Measurements from ENCODE around the gene TMED5.
A peak's percentile ranks its signal among the peaks of the same experiment; 100 is the strongest.

TMED5 gene

DNA sequence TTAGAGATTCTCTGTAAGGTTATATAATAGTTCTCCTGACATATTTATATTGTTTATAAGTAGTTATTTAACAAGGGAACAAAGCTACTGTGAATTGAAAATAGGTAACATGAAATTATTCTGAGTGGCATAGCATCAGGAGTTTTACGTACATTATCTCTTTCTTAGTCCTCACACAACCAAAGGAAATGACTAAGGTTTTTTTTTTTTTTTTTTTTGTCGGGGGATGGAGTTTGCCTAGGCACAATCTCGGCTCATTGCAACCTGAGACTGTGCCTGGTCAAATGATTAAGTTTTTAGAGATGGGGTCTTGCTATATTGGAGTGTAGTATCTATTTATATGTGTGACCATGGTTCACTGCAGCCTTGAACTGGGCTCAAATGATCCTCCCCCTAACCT lies 24.9 kb downstream of the TMED5 start:
- peak in 1 of 2 donors; percentile 35 for DNase-seq (ENCODE audit: low read depth in 2 of 2)
- TF ChIP-seq, protein P1, sequence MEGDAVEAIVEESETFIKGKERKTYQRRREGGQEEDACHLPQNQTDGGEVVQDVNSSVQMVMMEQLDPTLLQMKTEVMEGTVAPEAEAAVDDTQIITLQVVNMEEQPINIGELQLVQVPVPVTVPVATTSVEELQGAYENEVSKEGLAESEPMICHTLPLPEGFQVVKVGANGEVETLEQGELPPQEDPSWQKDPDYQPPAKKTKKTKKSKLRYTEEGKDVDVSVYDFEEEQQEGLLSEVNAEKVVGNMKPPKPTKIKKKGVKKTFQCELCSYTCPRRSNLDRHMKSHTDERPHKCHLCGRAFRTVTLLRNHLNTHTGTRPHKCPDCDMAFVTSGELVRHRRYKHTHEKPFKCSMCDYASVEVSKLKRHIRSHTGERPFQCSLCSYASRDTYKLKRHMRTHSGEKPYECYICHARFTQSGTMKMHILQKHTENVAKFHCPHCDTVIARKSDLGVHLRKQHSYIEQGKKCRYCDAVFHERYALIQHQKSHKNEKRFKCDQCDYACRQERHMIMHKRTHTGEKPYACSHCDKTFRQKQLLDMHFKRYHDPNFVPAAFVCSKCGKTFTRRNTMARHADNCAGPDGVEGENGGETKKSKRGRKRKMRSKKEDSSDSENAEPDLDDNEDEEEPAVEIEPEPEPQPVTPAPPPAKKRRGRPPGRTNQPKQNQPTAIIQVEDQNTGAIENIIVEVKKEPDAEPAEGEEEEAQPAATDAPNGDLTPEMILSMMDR (IDR thresholded peaks at IDR 0.05; ENCODE audit: low read depth, low read length) = no peak
- no peak overlapping the region for H3K4me3 ChIP-seq (replicated peaks in 1 of 2; ENCODE audit: low read depth in 2 of 2, low read length in 2 of 2)

GRCh38 chr1:93154898-93155297 lies 25.3 kb downstream of the TMED5 start:
- no peak overlapping the region for H3K4me3 ChIP-seq (replicated peaks in 1 of 2; ENCODE audit: low read depth in 2 of 2, low read length in 2 of 2)
- DNase-seq (ENCODE audit: low read depth in 2 of 2) = no peak
- TF ChIP-seq, protein P1 (IDR thresholded peaks at IDR 0.05; ENCODE audit: low read depth, low read length) = no peak

DNA sequence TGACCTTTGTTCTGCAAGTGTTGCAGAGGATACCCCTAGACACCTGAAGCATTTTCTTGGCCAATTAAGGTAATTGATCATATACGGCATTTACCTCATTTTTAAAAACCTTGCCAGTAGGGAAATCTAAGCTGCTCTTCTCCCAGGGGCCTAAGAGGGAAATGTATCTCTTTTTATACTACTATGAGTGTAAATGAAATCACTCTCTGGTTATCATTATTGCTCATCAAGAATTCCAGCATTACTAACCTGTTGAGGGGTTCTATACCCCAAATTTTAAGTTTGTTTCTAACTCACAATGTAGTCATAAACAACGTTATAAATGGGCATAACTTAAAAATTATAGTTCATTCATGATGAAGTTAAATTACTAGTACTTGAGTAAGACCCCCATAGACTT lies 27.4 kb downstream of the TMED5 start:
- no peak for DNase-seq (ENCODE audit: low read depth in 2 of 2)
- TF ChIP-seq, protein P1 (IDR thresholded peaks at IDR 0.05; ENCODE audit: low read depth, low read length) = no peak

GRCh38 chr1:93151474-93151873 lies 28.7 kb downstream of the TMED5 start:
- TF ChIP-seq, protein P1 (IDR thresholded peaks at IDR 0.05; ENCODE audit: low read depth, low read length) = no peak
- no peak overlapping the region for H3K4me3 ChIP-seq (replicated peaks in 1 of 2; ENCODE audit: low read depth in 2 of 2, low read length in 2 of 2)
- no peak for DNase-seq (ENCODE audit: low read depth in 2 of 2)

More for the DNA sequence above, 27.4 kb downstream of the TMED5 start:
- no peak overlapping the region for H3K4me3 ChIP-seq (replicated peaks in 1 of 2; ENCODE audit: low read depth in 2 of 2, low read length in 2 of 2)

DNA sequence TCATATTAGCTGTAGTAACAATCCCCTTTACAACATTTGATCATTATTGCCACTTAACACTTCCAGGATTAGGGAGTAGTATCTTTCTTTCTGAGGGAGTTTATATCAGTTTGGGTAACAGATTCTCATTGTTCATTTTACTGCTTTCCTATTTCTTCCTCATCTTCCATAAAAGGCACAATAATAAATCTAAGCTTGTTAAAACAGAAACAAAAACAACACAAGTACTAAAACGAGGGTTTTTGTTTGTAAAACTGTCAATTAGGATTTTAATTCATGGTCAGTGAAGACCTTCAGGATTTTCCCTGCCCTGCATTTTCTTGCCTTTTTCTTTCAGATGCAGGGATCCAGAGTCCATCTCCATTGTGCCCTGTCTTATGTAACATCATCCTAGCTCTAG lies 29.5 kb downstream of the TMED5 start:
- TF ChIP-seq, protein P1 (IDR thresholded peaks at IDR 0.05; ENCODE audit: low read depth, low read length) = no peak
- DNase-seq (ENCODE audit: low read depth in 2 of 2) = no peak
- H3K4me3 ChIP-seq (replicated peaks in 1 of 2; ENCODE audit: low read depth in 2 of 2, low read length in 2 of 2) = no peak overlapping the region

DNA sequence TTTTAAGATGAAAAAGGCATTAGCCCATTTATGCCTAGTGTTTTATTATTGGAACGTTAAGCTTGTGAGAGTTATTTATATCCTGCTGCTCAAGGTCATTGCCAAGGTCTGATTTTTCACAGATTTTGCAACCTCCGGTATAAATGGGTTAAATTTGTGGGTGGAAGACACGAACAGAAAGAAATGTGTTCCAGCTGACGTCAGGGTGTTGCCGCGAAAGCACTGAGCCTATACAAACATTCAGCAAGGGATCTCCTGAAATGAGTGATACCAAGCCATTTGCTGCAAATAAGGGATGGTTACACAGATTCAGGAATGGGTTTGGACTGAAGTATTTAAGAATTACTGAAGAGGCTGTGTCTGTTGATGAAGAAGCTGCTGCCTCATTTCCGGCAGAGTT lies 32.2 kb downstream of the TMED5 start:
- peak; percentile 22 to 41 for DNase-seq (ENCODE audit: low read depth in 2 of 2)

GRCh38 chr1:93143769-93144168 lies 36.4 kb downstream of the TMED5 start:
- no peak overlapping the region for H3K4me3 ChIP-seq (replicated peaks in 1 of 2; ENCODE audit: low read depth in 2 of 2, low read length in 2 of 2)
- TF ChIP-seq, protein P1 (IDR thresholded peaks at IDR 0.05; ENCODE audit: low read depth, low read length) = no peak
- DNase-seq (ENCODE audit: low read depth in 2 of 2) = no peak

More for the DNA sequence above, 32.2 kb downstream of the TMED5 start:
- H3K4me3 ChIP-seq (replicated peaks in 1 of 2; ENCODE audit: low read depth in 2 of 2, low read length in 2 of 2) = no peak overlapping the region
- TF ChIP-seq, protein P1 (IDR thresholded peaks at IDR 0.05; ENCODE audit: low read depth, low read length) = no peak
